Measurements from ENCODE around the gene UCN2. TPM values are rescaled to one million over a fixed set of nuclear protein-coding genes. Genes with fewer than 3 reads are reported as not detected.
A peak's percentile ranks its signal among the peaks of the same experiment; 100 is the strongest.

Gene UCN2
- total and polyA plus RNA-seq, 2 experiments from 2014 or later: 0.30 to 1.5 TPM

GRCh38 chr3:48544141-48544540 is 19.4 kb downstream of the UCN2 start:
- WGBS (ENCODE audit: low lambda C conversion rate, missing lambda C conversion rate): 94% methylated on average over 5 of the region's 5 CpGs

GRCh38 chr3:48543271-48543866 is 20.2 kb downstream of the UCN2 start:
- H3K9me2 ChIP-seq (replicated peaks; ENCODE audit: insufficient read depth): no peaks in the 10 kb centered on the region
- WGBS (ENCODE audit: low lambda C conversion rate, missing lambda C conversion rate): 88% methylated on average over 9 of the region's 9 CpGs

More at GRCh38 chr3:48544141-48544540, 19.4 kb downstream of the UCN2 start:
- H2AFZ ChIP-seq: no peak overlapping the region
- DNase-seq (ENCODE audit: low spot score): peak; percentile 1
- H3K36me3 ChIP-seq (replicated peaks; ENCODE audit: insufficient read depth, low read depth): no peaks in the 10 kb centered on the region
- no peak overlapping the region for H3K27ac ChIP-seq
- no peaks in the 10 kb centered on the region for H3K27me3 ChIP-seq
- no peak for TF ChIP-seq CTCF (IDR thresholded peaks at IDR 0.05; ENCODE audit: poor library complexity)
- TF ChIP-seq EZH2 (IDR thresholded peaks at IDR 0.05; ENCODE audit: borderline replicate concordance): no peak
- no peak for TF ChIP-seq EZH2phosphoT487 (IDR thresholded peaks at IDR 0.05; ENCODE audit: low read depth, severe bottlenecking, unreplicated experiment)
- H3K4me1 ChIP-seq (ENCODE audit: insufficient read depth): no peaks in the 10 kb centered on the region
- H3K9me3 ChIP-seq (ENCODE audit: low read depth): no peaks in the 10 kb centered on the region
- H3K4me2 ChIP-seq: no peak overlapping the region
- H3K4me3 ChIP-seq: no peak overlapping the region
- H3K79me2 ChIP-seq: no peaks in the 10 kb centered on the region
- H3K9me2 ChIP-seq (replicated peaks; ENCODE audit: insufficient read depth): no peaks in the 10 kb centered on the region
- H4K20me1 ChIP-seq (ENCODE audit: insufficient read depth, poor library complexity, severe bottlenecking): no peaks in the 10 kb centered on the region

GRCh38 chr3:48538451-48538850 is 25.1 kb downstream of the UCN2 start:
- no peak for DNase-seq (ENCODE audit: low spot score)
- Histone ChIP-seq H3K9me2 (replicated peaks; ENCODE audit: insufficient read depth) (no peaks in the 10 kb centered on the region), H3K79me2 (no peaks in the 10 kb centered on the region), H3K4me1 (ENCODE audit: insufficient read depth) (no peaks in the 10 kb centered on the region), H3K4me3 (no peak overlapping the region), H3K9me3 (ENCODE audit: low read depth) (no peaks in the 10 kb centered on the region), H4K20me1 (ENCODE audit: insufficient read depth, poor library complexity, severe bottlenecking) (no peaks in the 10 kb centered on the region), H3K27ac (no peak overlapping the region), H2AFZ (no peak overlapping the region), H3K36me3 (replicated peaks; ENCODE audit: insufficient read depth, low read depth) (no peaks in the 10 kb centered on the region), H3K27me3 (no peaks in the 10 kb centered on the region), H3K4me2 (no peak overlapping the region)
- 95% methylated on average over 12 of the region's 12 CpGs for WGBS (ENCODE audit: low lambda C conversion rate, missing lambda C conversion rate)
- TF ChIP-seq EZH2 (IDR thresholded peaks at IDR 0.05; ENCODE audit: borderline replicate concordance) (no peak), EZH2phosphoT487 (IDR thresholded peaks at IDR 0.05; ENCODE audit: low read depth, severe bottlenecking, unreplicated experiment) (no peak), CTCF (IDR thresholded peaks at IDR 0.05; ENCODE audit: poor library complexity) (no peak)

More at GRCh38 chr3:48543271-48543866, 20.2 kb downstream of the UCN2 start:
- H3K4me2 ChIP-seq: no peak overlapping the region
- H4K20me1 ChIP-seq (ENCODE audit: insufficient read depth, poor library complexity, severe bottlenecking): no peaks in the 10 kb centered on the region
- no peaks in the 10 kb centered on the region for H3K36me3 ChIP-seq (replicated peaks; ENCODE audit: insufficient read depth, low read depth)
- H3K9me3 ChIP-seq (ENCODE audit: low read depth): no peaks in the 10 kb centered on the region
- no peak overlapping the region for H2AFZ ChIP-seq
- no peak overlapping the region for H3K27ac ChIP-seq
- H3K4me1 ChIP-seq (ENCODE audit: insufficient read depth): no peaks in the 10 kb centered on the region
- DNase-seq (ENCODE audit: low spot score): peak; percentile 2
- H3K27me3 ChIP-seq: no peaks in the 10 kb centered on the region
- no peaks in the 10 kb centered on the region for H3K79me2 ChIP-seq
- no peak overlapping the region for H3K4me3 ChIP-seq
- no peak for TF ChIP-seq EZH2 (IDR thresholded peaks at IDR 0.05; ENCODE audit: borderline replicate concordance)
- TF ChIP-seq EZH2phosphoT487 (IDR thresholded peaks at IDR 0.05; ENCODE audit: low read depth, severe bottlenecking, unreplicated experiment): no peak
- TF ChIP-seq CTCF (IDR thresholded peaks at IDR 0.05; ENCODE audit: poor library complexity): no peak

All from hepatocyte (in vitro differentiated cells).